ENCODE measurements around the gene WASF2. TPM values are rescaled to one million over a fixed set of nuclear protein-coding genes. Genes with fewer than 3 reads are reported as not detected.

WASF2 gene
- polyA plus RNA-seq, 5 donors, result 106 to 137 (median 126) TPM

GRCh38 chr1:27359822-27360158 lies 130.2 kb downstream of the WASF2 start:
- DNase-seq, result no peak

- DNase-seq, result no peak
These were observed 131.0 kb downstream of the WASF2 start for GRCh38 chr1:27358928-27359313.

DNA sequence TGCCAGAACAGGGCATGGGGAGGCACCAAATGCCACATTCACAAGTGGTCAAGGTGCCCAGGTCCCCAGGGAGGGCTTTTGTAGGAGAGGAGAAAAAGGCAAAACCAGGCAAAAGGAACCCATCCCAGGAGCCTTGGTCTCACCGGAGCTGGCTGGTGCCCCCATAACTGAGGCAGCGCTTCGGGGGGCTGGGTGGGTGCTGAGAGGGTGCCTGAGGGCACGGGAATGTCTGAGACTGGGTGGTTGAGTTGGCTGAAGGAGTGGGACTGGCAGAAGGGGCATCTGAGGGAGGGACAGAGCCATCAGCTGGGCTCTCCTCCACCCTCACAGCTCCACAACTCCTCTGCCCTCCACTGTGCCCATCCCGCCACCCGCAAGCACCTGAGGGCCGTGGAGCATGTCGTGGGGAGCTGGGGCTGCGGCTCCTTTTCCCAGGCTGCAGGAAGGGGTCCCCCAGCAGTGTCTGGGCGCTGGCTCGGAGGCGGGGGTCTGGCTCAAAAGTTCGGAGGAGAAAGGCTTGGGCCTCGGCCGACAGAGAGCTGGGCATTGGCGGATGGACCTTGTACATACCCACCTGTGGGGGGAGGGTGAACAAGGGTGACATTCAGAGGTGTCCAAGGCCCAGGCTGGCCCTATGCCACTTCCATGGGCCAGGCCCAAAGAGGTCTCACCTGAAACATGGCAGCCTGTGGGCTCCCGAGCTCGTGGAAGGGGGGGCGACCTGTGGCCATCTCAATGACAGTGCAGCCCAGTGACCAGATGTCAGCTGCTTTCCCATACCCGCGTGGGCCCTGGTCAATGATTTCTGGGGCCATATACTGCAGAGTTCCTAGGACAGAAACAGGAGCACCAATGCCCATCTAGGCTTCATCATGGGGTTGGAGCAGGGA lies 131.7 kb downstream of the WASF2 start:
- no peak for DNase-seq

GRCh38 chr1:27357281-27358037 lies 132.5 kb downstream of the WASF2 start:
- peak in 1 of 2 donors; percentile 53 for DNase-seq

GRCh38 chr1:27356619-27357280 lies 133.2 kb downstream of the WASF2 start:
- DNase-seq, result no peak

DNA sequence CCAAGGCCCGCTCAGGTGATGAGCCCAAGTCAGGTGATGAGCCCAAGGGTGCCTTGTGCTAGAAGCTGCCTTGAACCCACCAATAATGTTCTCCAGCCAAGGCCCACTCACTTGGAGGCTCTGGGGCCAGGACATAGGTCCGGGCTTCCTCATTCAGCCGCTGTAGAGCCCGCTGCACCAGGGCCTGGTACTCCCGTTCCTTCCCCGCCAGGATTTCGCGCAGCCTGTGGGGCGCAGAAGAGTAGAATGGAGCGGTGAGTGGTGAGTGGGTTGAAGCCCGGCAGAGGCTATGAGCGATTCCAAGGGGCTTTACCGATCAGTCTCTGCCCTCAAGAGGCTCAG lies 133.7 kb downstream of the WASF2 start:
- DNase-seq, result no peak

- no peak for DNase-seq
These were observed 134.3 kb downstream of the WASF2 start for GRCh38 chr1:27355683-27356082.

Other genes starting within 250 kb of the WASF2 start
- gene TMEM222, start 168.0 kb downstream of the WASF2 start, polyA plus RNA-seq (ENCODE audit: insufficient read depth in 1 of 5, insufficient read length in 5 of 5, low replicate concordance in 1 of 5), result 10 to 100 TPM; 29.3 to 44.2 (median 36.5) TPM
- gene SYTL1, start 148.1 kb downstream of the WASF2 start, polyA plus RNA-seq (ENCODE audit: insufficient read depth in 1 of 5, insufficient read length in 5 of 5, low replicate concordance in 1 of 5), result 10 to 100 TPM in 2 of 5 donors, 1 to 10 TPM in 3; 5.4 to 11.4 (median 9.5) TPM
- gene MAP3K6, start 123.2 kb downstream of the WASF2 start, polyA plus RNA-seq (ENCODE audit: insufficient read depth in 1 of 5, insufficient read length in 5 of 5, low replicate concordance in 1 of 5), result 10 to 100 TPM; 10.6 to 18.9 (median 13.5) TPM
- gene FCN3, start 115.3 kb downstream of the WASF2 start, polyA plus RNA-seq (ENCODE audit: insufficient read depth in 1 of 5, insufficient read length in 5 of 5, low replicate concordance in 1 of 5), result 10 to 100 TPM; 13.8 to 18.8 (median 17.4) TPM
- gene CD164L2, start 106.8 kb downstream of the WASF2 start, polyA plus RNA-seq (ENCODE audit: insufficient read depth in 1 of 5, insufficient read length in 5 of 5, low replicate concordance in 1 of 5), result 1 to 10 TPM in 4 of 5 donors, under 1 TPM in 1; 0.18 to 3.5 (median 1.6) TPM
- gene GPR3, start 97.5 kb downstream of the WASF2 start, polyA plus RNA-seq (ENCODE audit: insufficient read depth in 1 of 5, insufficient read length in 5 of 5, low replicate concordance in 1 of 5), result 1 to 10 TPM in 3 of 5 donors, under 1 TPM in 2; 0.59 to 1.7 (median 1.1) TPM
- gene AHDC1, start 114.0 kb upstream of the WASF2 start, polyA plus RNA-seq (ENCODE audit: insufficient read depth in 1 of 5, insufficient read length in 5 of 5, low replicate concordance in 1 of 5), result 10 to 100 TPM; 25.5 to 51.2 (median 47.9) TPM
- 1 to 10 TPM; 3.0 to 4.9 (median 4.4) TPM for gene FGR, start 145.0 kb upstream of the WASF2 start, polyA plus RNA-seq (ENCODE audit: insufficient read depth in 1 of 5, insufficient read length in 5 of 5, low replicate concordance in 1 of 5)
- 10 to 100 TPM; 25.0 to 40.3 (median 27.6) TPM for gene IFI6, start 182.0 kb upstream of the WASF2 start, polyA plus RNA-seq (ENCODE audit: insufficient read depth in 1 of 5, insufficient read length in 5 of 5, low replicate concordance in 1 of 5)
- 10 to 100 TPM; 13.3 to 18.6 (median 16.0) TPM for gene FAM76A, start 235.8 kb upstream of the WASF2 start, polyA plus RNA-seq (ENCODE audit: insufficient read depth in 1 of 5, insufficient read length in 5 of 5, low replicate concordance in 1 of 5)

Measured in right lung (tissue), 5 donors.